Stimulated activated CD4-positive, alpha-beta T cell treated with anti-CD3 and anti-CD28 coated beads, Interleukin-2, amount 100 ng/mL, for 48 hours (primary cell): ENCODE measurements around the gene ZFAND3.

Experiments
- DNase-seq, 2 donors: peaks; one replicate each; pipeline ENCODE4 v3.0.0-alpha.2; 2020

The ZFAND3 gene

GRCh38 chr6:38138374-38138773, 318.8 kb downstream of the ZFAND3 start:
- no peak for DNase-seq

DNA sequence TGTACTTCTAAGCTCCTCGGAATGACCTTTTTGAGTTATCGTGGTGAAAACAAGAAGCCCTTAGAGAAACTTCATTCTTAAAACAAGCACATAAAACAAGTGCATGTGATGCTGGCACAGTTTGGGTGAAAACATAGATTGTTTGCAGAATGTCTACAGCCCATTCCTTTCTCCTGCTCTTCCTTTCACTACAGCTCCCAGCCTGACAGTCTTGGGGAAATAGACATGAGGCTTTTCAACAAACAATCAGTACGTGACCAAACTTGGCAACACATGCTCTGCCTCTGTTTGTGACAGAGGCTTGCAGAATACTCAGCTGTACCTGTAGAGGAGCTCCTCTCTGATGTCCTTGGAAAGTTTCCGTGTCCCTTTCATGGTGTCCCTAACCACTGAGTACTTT, 321.6 kb downstream of the ZFAND3 start:
- no peak for DNase-seq

DNA sequence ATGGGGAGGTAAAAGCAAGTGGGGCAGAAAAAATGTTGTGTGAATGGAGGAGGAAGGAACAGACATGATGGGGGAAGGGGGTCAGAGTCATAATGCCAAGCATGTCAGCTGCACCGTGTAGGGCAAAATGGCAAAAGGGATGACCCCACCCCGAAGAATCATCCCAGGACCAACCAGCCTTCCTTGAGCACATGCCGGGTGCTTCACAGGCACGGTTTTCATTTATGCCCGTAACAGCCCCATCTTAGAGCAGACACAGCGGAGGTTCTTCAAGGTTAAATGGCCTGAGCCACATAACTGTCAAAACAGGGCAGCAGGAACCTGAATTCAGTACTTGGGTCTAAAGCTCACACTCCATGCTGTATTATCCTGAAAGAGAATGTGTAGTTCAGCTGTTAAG, 322.2 kb downstream of the ZFAND3 start:
- no peak for DNase-seq

DNA sequence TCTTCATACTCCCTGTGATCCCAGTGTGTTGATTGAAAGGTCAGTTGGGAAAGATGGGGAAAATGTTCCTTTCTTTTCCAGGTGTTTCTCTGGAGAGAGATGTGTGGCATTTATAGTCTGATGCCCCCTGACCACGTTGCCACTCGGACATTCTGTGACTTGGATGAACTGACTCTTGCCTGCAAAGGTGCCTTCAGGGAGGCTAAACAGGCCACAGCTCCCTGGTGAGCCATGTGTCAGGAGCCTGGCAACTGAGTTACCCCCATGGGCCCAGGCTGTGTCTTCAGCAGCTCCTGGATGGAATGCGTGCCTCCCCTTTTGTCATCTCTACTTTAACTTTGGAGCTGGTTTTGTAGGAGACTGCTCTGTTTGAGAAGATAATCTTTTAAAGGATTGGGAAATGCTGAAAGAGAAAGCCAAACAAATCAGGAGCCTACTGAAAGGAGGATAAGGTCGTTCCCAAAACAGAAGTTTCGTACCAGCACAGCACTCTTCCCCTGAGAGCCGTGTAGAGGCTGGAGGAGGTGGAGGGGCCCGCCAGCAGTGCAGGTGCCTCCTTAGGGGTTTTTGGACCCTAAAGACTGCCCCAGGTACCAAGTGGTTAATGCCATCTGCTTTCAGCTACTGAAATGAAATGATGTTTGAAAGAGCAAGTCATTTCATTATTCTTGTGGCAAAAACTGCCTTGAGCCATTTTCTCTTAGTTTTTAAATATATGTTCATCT, 322.8 kb downstream of the ZFAND3 start:
- no peak for DNase-seq

- DNase-seq: no peak
Observed at GRCh38 chr6:38143191-38144150, 323.9 kb downstream of the ZFAND3 start.

- no peak for DNase-seq
Observed at GRCh38 chr6:38144365-38144945, 324.9 kb downstream of the ZFAND3 start.

- no peak for DNase-seq
Observed at GRCh38 chr6:38146021-38146733, 326.6 kb downstream of the ZFAND3 start.

DNA sequence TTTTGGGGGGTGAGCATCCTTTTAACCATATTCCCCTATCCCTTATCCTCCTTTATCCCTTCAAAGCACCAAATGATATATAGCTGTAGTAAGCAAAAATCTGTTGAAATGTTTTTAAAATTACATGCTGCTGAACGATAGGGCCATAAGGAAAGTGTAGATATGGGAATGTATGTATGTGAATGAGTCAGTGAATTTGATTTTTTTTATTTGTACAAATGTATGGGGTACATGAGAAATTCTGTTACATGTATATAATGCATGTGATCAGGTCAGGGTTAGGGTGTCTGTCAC, 327.2 kb downstream of the ZFAND3 start:
- no peak for DNase-seq

DNA sequence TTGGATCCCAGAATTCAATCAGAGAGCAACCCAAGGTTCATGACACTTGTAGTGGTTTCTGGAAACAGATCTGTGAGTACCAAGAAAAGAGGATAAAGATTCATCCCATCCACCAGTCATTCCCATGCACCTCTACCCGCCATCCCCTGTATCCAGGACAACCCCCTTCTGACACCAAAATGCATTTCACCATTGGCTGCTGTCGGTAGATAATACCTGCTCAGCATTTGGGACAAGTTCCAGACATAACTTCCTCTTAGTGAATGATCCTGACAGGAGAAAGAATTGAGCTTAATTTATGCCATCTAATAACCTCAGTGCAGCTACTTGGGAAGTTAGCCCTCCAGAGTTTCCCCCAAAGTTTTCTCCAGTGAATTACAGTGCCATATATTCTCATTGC, 329.1 kb downstream of the ZFAND3 start:
- no peak for DNase-seq

DNA sequence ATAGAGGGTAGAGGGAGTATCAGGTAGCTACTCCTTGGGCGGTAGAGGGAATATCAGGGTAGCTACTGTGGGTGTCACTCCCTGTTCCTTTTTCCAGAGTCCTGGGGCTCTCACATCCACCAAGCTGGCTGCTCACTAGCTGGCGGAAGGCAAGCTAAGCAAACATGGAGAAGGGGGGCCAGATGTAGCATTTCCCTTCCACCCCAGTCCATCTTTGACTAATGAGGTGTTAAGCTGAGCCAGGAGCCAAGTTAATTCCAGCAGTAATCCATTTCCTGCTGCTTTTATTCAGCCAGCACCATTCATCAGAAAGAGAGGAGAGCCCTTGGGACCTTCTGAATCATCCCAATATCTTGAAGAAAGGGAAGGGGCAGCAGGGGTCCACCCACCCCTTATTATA, 330.0 kb downstream of the ZFAND3 start:
- no peak for DNase-seq

DNA sequence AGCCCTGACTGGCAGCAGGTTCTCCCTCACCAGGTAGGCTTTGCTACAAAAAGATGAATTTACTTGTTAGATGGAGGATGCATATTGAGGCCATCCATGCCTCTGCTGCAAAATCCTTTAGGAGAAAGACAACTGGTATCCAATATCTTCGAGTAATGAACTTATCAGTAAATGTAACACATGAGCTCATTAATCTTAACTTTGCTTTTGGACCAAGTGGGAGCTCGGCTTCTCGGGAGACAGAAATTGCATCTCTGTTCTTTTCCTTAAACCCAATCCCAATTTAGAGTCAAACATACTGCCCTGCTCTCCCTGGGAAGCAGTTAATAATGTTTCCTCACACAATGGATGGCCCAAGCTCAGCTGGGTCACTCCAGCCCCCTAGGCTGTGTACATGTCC, 330.5 kb downstream of the ZFAND3 start:
- DNase-seq: no peak

GRCh38 chr6:38150681-38151296, 331.3 kb downstream of the ZFAND3 start:
- DNase-seq: no peak

- DNase-seq: no peak
Observed at GRCh38 chr6:38151580-38152500, 332.3 kb downstream of the ZFAND3 start.

DNA sequence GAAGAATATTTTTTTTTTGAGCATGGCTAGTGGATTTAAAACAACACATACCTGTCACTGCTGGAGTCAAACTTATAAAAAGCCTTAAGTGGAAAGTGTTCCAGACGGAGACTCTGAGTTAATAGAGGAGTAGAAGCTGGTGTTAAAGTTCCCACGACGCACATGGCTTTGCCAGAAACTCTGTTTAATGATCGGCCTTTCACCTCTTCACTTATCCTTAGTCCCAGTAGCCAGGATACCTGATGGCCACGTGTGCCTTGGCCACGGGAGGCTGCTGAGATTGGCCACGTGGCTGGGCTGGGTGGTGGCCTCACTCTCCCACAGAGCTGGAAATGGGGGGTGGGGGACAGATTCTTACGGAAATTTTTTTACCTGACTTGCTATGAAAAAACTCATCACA, 333.1 kb downstream of the ZFAND3 start:
- no peak for DNase-seq

DNA sequence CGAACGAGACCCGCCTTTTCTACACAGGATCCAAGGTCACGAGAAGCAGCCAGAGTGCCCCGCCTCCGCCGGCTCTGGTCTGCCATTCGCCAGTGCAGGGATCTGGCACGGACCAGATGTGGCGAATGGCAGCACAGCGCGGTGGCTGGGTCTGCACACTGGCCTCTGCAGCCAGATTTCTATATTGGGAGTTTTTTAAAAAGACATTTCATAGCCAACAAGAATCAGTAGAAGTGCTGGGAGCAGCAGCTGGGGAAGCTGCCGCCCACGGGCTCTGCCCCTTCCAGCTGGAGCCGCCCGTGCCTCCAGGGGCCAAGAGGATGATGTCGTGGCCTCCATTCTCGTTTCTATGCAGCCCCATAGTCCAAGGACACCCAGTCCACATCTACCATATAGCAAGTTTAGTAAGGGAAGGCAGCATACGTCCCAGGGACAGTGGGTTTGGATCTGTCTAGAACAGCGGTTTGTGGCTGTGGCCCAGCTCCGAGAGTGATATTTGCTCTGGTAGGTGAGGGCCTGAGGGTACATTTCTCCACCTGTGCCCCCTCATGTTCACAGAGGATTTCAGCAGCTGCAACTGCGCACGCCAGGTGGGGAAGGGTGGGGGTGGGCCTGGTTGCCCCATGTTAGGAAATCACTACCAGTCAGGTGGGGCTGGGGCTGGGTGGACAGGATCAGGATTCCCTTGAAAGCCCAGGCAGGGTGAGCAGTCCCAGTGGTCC, 333.7 kb downstream of the ZFAND3 start:
- no peak for DNase-seq

- DNase-seq: no peak
Observed at GRCh38 chr6:38153798-38154345, 334.3 kb downstream of the ZFAND3 start.

- DNase-seq: no peak
Observed at GRCh38 chr6:38154731-38155130, 335.2 kb downstream of the ZFAND3 start.

DNA sequence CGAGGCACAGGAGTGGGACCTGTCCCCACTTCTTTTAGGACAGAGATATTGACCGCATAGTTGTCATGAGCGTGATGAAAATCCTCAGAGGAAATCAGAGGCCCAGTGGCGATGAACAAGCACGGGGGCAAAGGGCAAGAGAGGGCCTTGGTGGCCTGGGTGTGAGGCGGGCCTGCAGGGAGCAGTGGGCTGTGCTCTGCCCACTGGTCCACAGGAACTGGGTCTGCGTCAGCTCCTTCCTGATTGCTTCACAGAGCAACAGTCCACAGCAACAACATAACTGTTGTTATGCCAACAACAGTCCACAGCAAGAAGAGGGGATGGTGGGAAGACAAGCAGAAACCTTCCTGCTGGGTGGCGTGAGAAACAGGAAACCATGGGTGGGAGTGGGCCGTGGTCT, 335.6 kb downstream of the ZFAND3 start:
- DNase-seq: no peak

GRCh38 chr6:38155621-38156204, 336.2 kb downstream of the ZFAND3 start:
- DNase-seq: no peak

GRCh38 chr6:38156818-38157565, 337.5 kb downstream of the ZFAND3 start:
- no peak for DNase-seq
